ENCODE results near the gene RAB6B. TPM values are rescaled to one million over a fixed set of nuclear protein-coding genes. Genes with fewer than 3 reads are reported as not detected.

The RAB6B gene
- total RNA-seq, 1 experiment from 2014 or later = 14.1 TPM

DNA sequence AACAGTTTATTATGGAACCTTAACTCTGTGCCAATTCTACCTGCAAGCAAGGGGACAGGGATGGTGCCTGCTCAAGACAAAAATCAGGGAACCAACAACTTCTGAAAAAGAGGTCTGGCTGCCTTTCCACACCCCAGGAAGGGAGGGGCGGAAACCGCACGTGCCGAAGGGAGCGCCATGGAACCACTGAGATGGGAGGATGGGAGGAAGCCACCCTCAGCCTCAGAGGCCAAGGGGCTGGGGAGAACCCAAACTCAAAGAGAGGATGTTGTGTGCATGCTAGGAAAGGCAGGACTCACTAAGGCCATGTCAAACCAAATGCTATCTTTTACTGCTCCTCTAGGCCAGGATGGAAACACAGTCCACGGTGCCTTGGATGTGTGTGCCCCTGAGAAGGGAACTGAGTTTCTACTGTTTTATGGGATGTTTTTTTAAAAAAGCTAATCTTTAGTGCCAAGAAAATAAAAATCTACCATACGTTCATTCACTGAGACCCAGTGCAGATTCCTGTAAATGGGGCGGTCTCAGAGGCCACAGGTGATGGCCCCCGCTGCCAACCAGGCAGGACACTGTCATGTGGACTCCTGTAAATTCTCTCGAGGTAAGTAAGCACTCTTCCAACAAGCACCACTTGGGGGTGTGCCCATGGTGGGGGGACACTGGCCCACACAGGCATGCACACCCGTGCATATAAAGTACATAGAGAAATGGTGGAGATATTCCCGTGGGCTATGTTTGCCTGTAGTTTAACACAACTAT is 69.5 kb downstream of the RAB6B start:
- no TSS peak for BruUV-seq (replicated peaks)
- TF ChIP-seq TCF7L2 (IDR thresholded peaks at IDR 0.05; ENCODE audit: borderline replicate concordance, extremely low read depth, insufficient read depth, insufficient read length) = no peak
- ChIA-PET RAD21 (ENCODE audit: low non-redundant PET in 1 of 2, low total read pairs in 2 of 2, uncharacterized antibody in 2 of 2, unreplicated experiment in 2 of 2) (no interaction called here), POLR2A (no interaction called here), CTCF (no interaction called here)
- no peak overlapping the region for H3K9ac ChIP-seq (ENCODE audit: low read length)
- no peaks in the 10 kb centered on the region; a peak in 1 of 4 replicates for H3K4me1 ChIP-seq (ENCODE audit: control insufficient read depth in 1 of 2, insufficient read depth in 2 of 2, low read length in 2 of 2)
- H3K4me3 ChIP-seq (replicated peaks in 1 of 2; ENCODE audit: low read depth in 1 of 2, low read length in 2 of 2) = no peak overlapping the region
- no peak overlapping the region for H3K27ac ChIP-seq (ENCODE audit: low read depth, low read length)
- peaks cover 5 to 23% of the 10 kb centered on the region in 2 experiments; a peak in 3 of 4 replicates for H3K36me3 ChIP-seq (ENCODE audit: control insufficient read depth in 1 of 2, insufficient read depth in 2 of 2, low read length in 2 of 2)
- no peak overlapping the region for H3K4me2 ChIP-seq (ENCODE audit: low read length)
- no peaks in the 10 kb centered on the region for H3K9me2 ChIP-seq (ENCODE audit: insufficient read depth)
- no peaks in the 10 kb centered on the region for H3K79me2 ChIP-seq (ENCODE audit: insufficient read depth, low read length)
- H4K20me1 ChIP-seq (ENCODE audit: insufficient read depth) = no peaks in the 10 kb centered on the region
- H3K27me3 ChIP-seq (ENCODE audit: insufficient read depth, low read length) = no peaks in the 10 kb centered on the region
- H3K9me3 ChIP-seq (ENCODE audit: control insufficient read depth in 1 of 2, insufficient read depth in 1 of 2, low read depth in 1 of 2, low read length in 2 of 2) = no peaks in the 10 kb centered on the region
- DNase-seq (ENCODE audit: low read depth, low spot score) (no peak), ATAC-seq (no peak)
- intact Hi-C loops (cut with micrococcal nuclease) = no loop called here
- no peak overlapping the region for H2AFZ ChIP-seq (ENCODE audit: low read depth, low read length, poor library complexity, severe bottlenecking)

DNA sequence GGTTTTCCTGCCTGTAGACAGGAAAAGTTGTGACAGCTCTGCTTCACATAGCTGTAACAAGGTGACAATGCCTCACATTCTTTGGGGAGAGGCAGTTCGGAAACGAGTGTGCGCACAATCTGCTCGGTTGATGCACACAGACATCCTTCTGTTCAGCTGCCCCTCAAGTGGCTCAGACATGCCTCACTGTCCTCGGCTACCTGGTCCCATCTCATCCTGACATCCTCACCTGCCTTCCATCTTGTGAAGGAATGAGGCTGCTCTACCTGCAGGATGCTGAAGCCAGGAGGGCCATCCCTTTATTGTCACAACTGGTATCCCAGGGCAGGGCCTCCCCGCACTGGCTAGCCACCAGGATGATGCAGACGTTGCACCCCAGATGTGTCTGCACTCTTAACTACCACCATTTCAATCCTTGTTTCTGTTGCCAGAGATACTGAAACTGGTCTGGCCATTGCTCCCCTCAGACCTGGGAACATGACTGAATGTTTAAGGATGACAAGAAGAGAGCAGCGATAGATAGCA is 70.7 kb downstream of the RAB6B start:
- Histone ChIP-seq H3K27ac (ENCODE audit: low read depth, low read length) (no peak overlapping the region), H3K36me3 (ENCODE audit: control insufficient read depth in 1 of 2, insufficient read depth in 2 of 2, low read length in 2 of 2) (peaks cover 14 to 34% of the 10 kb centered on the region in 2 experiments), H3K9me3 (ENCODE audit: control insufficient read depth in 1 of 2, insufficient read depth in 1 of 2, low read depth in 1 of 2, low read length in 2 of 2) (no peaks in the 10 kb centered on the region), H2AFZ (ENCODE audit: low read depth, low read length, poor library complexity, severe bottlenecking) (no peak overlapping the region), H4K20me1 (ENCODE audit: insufficient read depth) (no peaks in the 10 kb centered on the region), H3K9ac (ENCODE audit: low read length) (no peak overlapping the region), H3K27me3 (ENCODE audit: insufficient read depth, low read length) (no peaks in the 10 kb centered on the region), H3K9me2 (ENCODE audit: insufficient read depth) (no peaks in the 10 kb centered on the region), H3K79me2 (ENCODE audit: insufficient read depth, low read length) (no peaks in the 10 kb centered on the region), H3K4me2 (ENCODE audit: low read length) (no peak overlapping the region), H3K4me3 (replicated peaks in 1 of 2; ENCODE audit: low read depth in 1 of 2, low read length in 2 of 2) (no peak overlapping the region), H3K4me1 (ENCODE audit: control insufficient read depth in 1 of 2, insufficient read depth in 2 of 2, low read length in 2 of 2) (no peaks in the 10 kb centered on the region; a peak in 1 of 4 replicates)
- DNase-seq (ENCODE audit: low read depth, low spot score) = no peak
- no peak for ATAC-seq
- intact Hi-C loops (cut with micrococcal nuclease) = loop anchor here (5.0 kb wide), 1 partner anchor 163 kb away; the partner anchor contains the start of gene TOPBP1
- no peak for TF ChIP-seq CBX3 (IDR thresholded peaks at IDR 0.05; ENCODE audit: low read depth)
- no peak for TF ChIP-seq ZBTB33 (IDR thresholded peaks at IDR 0.05; ENCODE audit: extremely low read depth, insufficient replicate concordance, low read length)
- ChIA-PET CTCF (no interaction called here), POLR2A (no interaction called here), RAD21 (ENCODE audit: low non-redundant PET in 1 of 2, low total read pairs in 2 of 2, uncharacterized antibody in 2 of 2, unreplicated experiment in 2 of 2) (no interaction called here)
- no TSS peak for BruUV-seq (replicated peaks)

All from HCT116 (cell line).